ENCODE data around the gene GNG2.

The GNG2 gene

GRCh38 chr14:51834240-51834639 lies 26.2 kb upstream of the GNG2 start:
- Histone ChIP-seq H3K36me3 (ENCODE audit: insufficient read depth, low read length) (no peaks in the 10 kb centered on the region), H3K4me3 (ENCODE audit: low read length) (no peak overlapping the region), H3K9me3 (ENCODE audit: insufficient read depth, low read depth, low read length) (no peaks in the 10 kb centered on the region), H3K9ac (ENCODE audit: low read depth, low read length) (no peak overlapping the region), H3K4me1 (ENCODE audit: insufficient read depth, low read length) (peaks cover 33% of the 10 kb centered on the region), H3K27ac (ENCODE audit: low read depth, low read length) (no peak overlapping the region), H3K27me3 (ENCODE audit: insufficient read depth, low read length) (no peaks in the 10 kb centered on the region)
- WGBS = 84% methylated on average over 8 of the region's 8 CpGs

GRCh38 chr14:51836417-51836816 lies 24.0 kb upstream of the GNG2 start:
- no peak overlapping the region for H3K27ac ChIP-seq (ENCODE audit: low read depth, low read length)
- H3K9me3 ChIP-seq (ENCODE audit: insufficient read depth, low read depth, low read length) = no peaks in the 10 kb centered on the region
- H3K27me3 ChIP-seq (ENCODE audit: insufficient read depth, low read length) = no peaks in the 10 kb centered on the region
- no peak overlapping the region for H3K9ac ChIP-seq (ENCODE audit: low read depth, low read length)
- H3K4me1 ChIP-seq (ENCODE audit: insufficient read depth, low read length) = peaks cover 39% of the 10 kb centered on the region
- no peak overlapping the region for H3K4me3 ChIP-seq (ENCODE audit: low read length)
- H3K36me3 ChIP-seq (ENCODE audit: insufficient read depth, low read length) = no peaks in the 10 kb centered on the region

- H3K27ac ChIP-seq (ENCODE audit: low read depth, low read length) = no peak overlapping the region
- no peaks in the 10 kb centered on the region for H3K36me3 ChIP-seq (ENCODE audit: insufficient read depth, low read length)
- no peaks in the 10 kb centered on the region for H3K27me3 ChIP-seq (ENCODE audit: insufficient read depth, low read length)
- no peaks in the 10 kb centered on the region for H3K9me3 ChIP-seq (ENCODE audit: insufficient read depth, low read depth, low read length)
- no peak overlapping the region for H3K4me3 ChIP-seq (ENCODE audit: low read length)
- WGBS = 87% methylated on average over 6 of the region's 6 CpGs
- no peak overlapping the region for H3K9ac ChIP-seq (ENCODE audit: low read depth, low read length)
- H3K4me1 ChIP-seq (ENCODE audit: insufficient read depth, low read length) = peaks cover 30% of the 10 kb centered on the region
Measured at GRCh38 chr14:51844081-51844881, 16.1 kb upstream of the GNG2 start.

GRCh38 chr14:51845811-51846210 lies 14.6 kb upstream of the GNG2 start:
- Histone ChIP-seq H3K9me3 (ENCODE audit: insufficient read depth, low read depth, low read length) (no peaks in the 10 kb centered on the region), H3K9ac (ENCODE audit: low read depth, low read length) (no peak overlapping the region; the same call in 1 of the 2 replicates), H3K27me3 (ENCODE audit: insufficient read depth, low read length) (no peaks in the 10 kb centered on the region), H3K36me3 (ENCODE audit: insufficient read depth, low read length) (no peaks in the 10 kb centered on the region), H3K27ac (ENCODE audit: low read depth, low read length) (no peak overlapping the region), H3K4me3 (ENCODE audit: low read length) (no peak overlapping the region), H3K4me1 (ENCODE audit: insufficient read depth, low read length) (peaks cover 24% of the 10 kb centered on the region)
- 91% methylated on average over 3 of the region's 3 CpGs for WGBS

GRCh38 chr14:51846631-51847488 lies 13.6 kb upstream of the GNG2 start:
- 33% methylated on average over 16 of the region's 16 CpGs for WGBS
- Histone ChIP-seq H3K9ac (ENCODE audit: low read depth, low read length) (peak overlapping the region; percentile 47), H3K27ac (ENCODE audit: low read depth, low read length) (peak overlapping the region; percentile 57; the same call in 1 of the 2 replicates)

GRCh38 chr14:51847489-51847796 lies 13.0 kb upstream of the GNG2 start:
- Histone ChIP-seq H3K36me3 (ENCODE audit: insufficient read depth, low read length) (no peaks in the 10 kb centered on the region), H3K9me3 (ENCODE audit: insufficient read depth, low read depth, low read length) (no peaks in the 10 kb centered on the region), H3K4me1 (ENCODE audit: insufficient read depth, low read length) (peaks cover 24% of the 10 kb centered on the region), H3K9ac (ENCODE audit: low read depth, low read length) (peak overlapping the region; percentile 47; the same call in 1 of the 2 replicates), H3K27me3 (ENCODE audit: insufficient read depth, low read length) (no peaks in the 10 kb centered on the region), H3K4me3 (ENCODE audit: low read length) (peak overlapping the region; percentile 44; the same call in 1 of the 2 replicates), H3K27ac (ENCODE audit: low read depth, low read length) (peak overlapping the region; percentile 38; the same call in 1 of the 2 replicates)
- 87% methylated on average over 4 of the region's 4 CpGs for WGBS

More at GRCh38 chr14:51846631-51847488, 13.6 kb upstream of the GNG2 start:
- Histone ChIP-seq H3K36me3 (ENCODE audit: insufficient read depth, low read length) (no peaks in the 10 kb centered on the region), H3K4me1 (ENCODE audit: insufficient read depth, low read length) (peaks cover 24% of the 10 kb centered on the region), H3K27me3 (ENCODE audit: insufficient read depth, low read length) (no peaks in the 10 kb centered on the region), H3K9me3 (ENCODE audit: insufficient read depth, low read depth, low read length) (no peaks in the 10 kb centered on the region), H3K4me3 (ENCODE audit: low read length) (peak overlapping the region; percentile 44)

- Histone ChIP-seq H3K4me1 (ENCODE audit: insufficient read depth, low read length) (peaks cover 24% of the 10 kb centered on the region), H3K36me3 (ENCODE audit: insufficient read depth, low read length) (no peaks in the 10 kb centered on the region), H3K4me3 (ENCODE audit: low read length) (no peak overlapping the region), H3K27ac (ENCODE audit: low read depth, low read length) (no peak overlapping the region), H3K9me3 (ENCODE audit: insufficient read depth, low read depth, low read length) (no peaks in the 10 kb centered on the region), H3K9ac (ENCODE audit: low read depth, low read length) (no peak overlapping the region), H3K27me3 (ENCODE audit: insufficient read depth, low read length) (no peaks in the 10 kb centered on the region)
- WGBS = 94% methylated on average over 4 of the region's 4 CpGs
Measured at GRCh38 chr14:51848120-51848519, 12.3 kb upstream of the GNG2 start.

GRCh38 chr14:51849097-51849496 lies 11.3 kb upstream of the GNG2 start:
- Histone ChIP-seq H3K4me3 (ENCODE audit: low read length) (no peak overlapping the region), H3K9me3 (ENCODE audit: insufficient read depth, low read depth, low read length) (no peaks in the 10 kb centered on the region), H3K27me3 (ENCODE audit: insufficient read depth, low read length) (no peaks in the 10 kb centered on the region), H3K4me1 (ENCODE audit: insufficient read depth, low read length) (peaks cover 24% of the 10 kb centered on the region), H3K9ac (ENCODE audit: low read depth, low read length) (no peak overlapping the region), H3K36me3 (ENCODE audit: insufficient read depth, low read length) (no peaks in the 10 kb centered on the region), H3K27ac (ENCODE audit: low read depth, low read length) (no peak overlapping the region)
- WGBS = 88% methylated on average over 2 of the region's 2 CpGs

- Histone ChIP-seq H3K27ac (ENCODE audit: low read depth, low read length) (no peak overlapping the region), H3K9me3 (ENCODE audit: insufficient read depth, low read depth, low read length) (no peaks in the 10 kb centered on the region), H3K9ac (ENCODE audit: low read depth, low read length) (no peak overlapping the region), H3K4me3 (ENCODE audit: low read length) (no peak overlapping the region), H3K4me1 (ENCODE audit: insufficient read depth, low read length) (peaks cover 22% of the 10 kb centered on the region), H3K36me3 (ENCODE audit: insufficient read depth, low read length) (no peaks in the 10 kb centered on the region), H3K27me3 (ENCODE audit: insufficient read depth, low read length) (no peaks in the 10 kb centered on the region)
- 100% methylated on average over 1 of the region's 1 CpG for WGBS
Measured at GRCh38 chr14:51850651-51851050, 9.8 kb upstream of the GNG2 start.

- Histone ChIP-seq H3K27ac (ENCODE audit: low read depth, low read length) (no peak overlapping the region), H3K36me3 (ENCODE audit: insufficient read depth, low read length) (no peaks in the 10 kb centered on the region), H3K9me3 (ENCODE audit: insufficient read depth, low read depth, low read length) (no peaks in the 10 kb centered on the region), H3K27me3 (ENCODE audit: insufficient read depth, low read length) (no peaks in the 10 kb centered on the region), H3K9ac (ENCODE audit: low read depth, low read length) (no peak overlapping the region), H3K4me1 (ENCODE audit: insufficient read depth, low read length) (peaks cover 3% of the 10 kb centered on the region; the same call in 1 of the 2 replicates), H3K4me3 (ENCODE audit: low read length) (no peak overlapping the region)
- WGBS = 97% methylated on average over 3 of the region's 4 CpGs
Measured at GRCh38 chr14:51852541-51852940, 7.9 kb upstream of the GNG2 start.

- Histone ChIP-seq H3K27ac (ENCODE audit: low read depth, low read length) (no peak overlapping the region), H3K4me3 (ENCODE audit: low read length) (no peak overlapping the region), H3K9me3 (ENCODE audit: insufficient read depth, low read depth, low read length) (no peaks in the 10 kb centered on the region), H3K36me3 (ENCODE audit: insufficient read depth, low read length) (no peaks in the 10 kb centered on the region), H3K27me3 (ENCODE audit: insufficient read depth, low read length) (peaks cover 5% of the 10 kb centered on the region; the same call in 1 of the 2 replicates), H3K9ac (ENCODE audit: low read depth, low read length) (no peak overlapping the region), H3K4me1 (ENCODE audit: insufficient read depth, low read length) (peaks cover 2% of the 10 kb centered on the region; the same call in 1 of the 2 replicates)
- 92% methylated on average over 2 of the region's 3 CpGs for WGBS
Measured at GRCh38 chr14:51855234-51855633, 5.2 kb upstream of the GNG2 start.
